ENCODE measurements around the gene CTNNBL1. TPM values are rescaled to one million over a fixed set of nuclear protein-coding genes. Genes with fewer than 3 reads are reported as not detected.

Gene CTNNBL1
- total and polyA plus RNA-seq, 2 donors (not counting 3 experiments of a cell fraction or from before 2014, with no cell fraction given) = 20.8 to 60.2 TPM

GRCh38 chr20:37676440-37676839 is 17.4 kb upstream of the CTNNBL1 start:
- H3K27me3 ChIP-seq (ENCODE audit: control insufficient read depth in 2 of 2, insufficient read depth in 2 of 2, low read length in 2 of 2) = peaks cover 3 to 10% of the 10 kb centered on the region in 2 experiments
- H3K79me2 ChIP-seq (ENCODE audit: control insufficient read depth, insufficient read depth, low read length) = no peaks in the 10 kb centered on the region
- dilution Hi-C loops (cut with MboI; ENCODE audit: extremely low pct_ligation_motif_present, low sequenced_read_pairs) = no loop called here
- H3K4me3 ChIP-seq (replicated peaks in 1 of 3; ENCODE audit: insufficient read depth in 1 of 3, low read depth in 1 of 3, low read length in 3 of 3) = no peak overlapping the region
- H4K20me1 ChIP-seq (replicated peaks; ENCODE audit: control insufficient read depth, extremely low read depth, insufficient read depth, low read length) = no peaks in the 10 kb centered on the region
- ChIA-PET POLR2A (no interaction called here), CTCF (no interaction called here)
- TF ChIP-seq EZH2 (IDR thresholded peaks at IDR 0.05; ENCODE audit: borderline replicate concordance, low read depth, low read length, severe bottlenecking) (no peak), GATA2 (IDR thresholded peaks at IDR 0.05; ENCODE audit: insufficient read depth, insufficient read length, low read depth, low read length) (no peak), POLR2A (IDR thresholded peaks at IDR 0.05; ENCODE audit: low read depth, low read length) (no peak), POLR2AphosphoS5 (IDR thresholded peaks at IDR 0.05; ENCODE audit: insufficient read depth, low read depth, low read length) (no peak)
- H3K27ac ChIP-seq (ENCODE audit: insufficient read depth, low read depth, low read length) = no peak overlapping the region
- H3K36me3 ChIP-seq (ENCODE audit: control insufficient read depth in 2 of 2, extremely low read depth in 1 of 2, insufficient read depth in 2 of 2, low read length in 2 of 2) = no peaks in the 10 kb centered on the region
- H3K9me1 ChIP-seq (replicated peaks; ENCODE audit: control insufficient read depth, extremely low read depth, insufficient read depth, low read length) = no peaks in the 10 kb centered on the region
- H2AFZ ChIP-seq (ENCODE audit: low read depth, low read length) = no peak overlapping the region
- no peak for FAIRE-seq
- no peak overlapping the region for H3K9ac ChIP-seq (replicated peaks; ENCODE audit: extremely low read depth, insufficient read depth, low read length)
- no peak overlapping the region for H3K4me2 ChIP-seq (ENCODE audit: insufficient read depth, low read length)
- H3K4me1 ChIP-seq (ENCODE audit: control insufficient read depth, extremely low read depth, insufficient read depth, low read length) = no peaks in the 10 kb centered on the region
- H3K9me3 ChIP-seq (replicated peaks; ENCODE audit: control insufficient read depth, insufficient read depth, low read length) = no peaks in the 10 kb centered on the region
- intact Hi-C loops (cut with micrococcal nuclease) = no loop called here
- BruUV-seq (replicated peaks) = no TSS peak
- DNase-seq (ENCODE audit: low read depth, low spot score) = no peak

GRCh38 chr20:37677969-37678861 is 15.6 kb upstream of the CTNNBL1 start:
- Histone ChIP-seq H3K9me3 (replicated peaks; ENCODE audit: control insufficient read depth, insufficient read depth, low read length) (no peaks in the 10 kb centered on the region), H3K27me3 (ENCODE audit: control insufficient read depth in 2 of 2, insufficient read depth in 2 of 2, low read length in 2 of 2) (peaks cover 3 to 4% of the 10 kb centered on the region in 2 experiments), H3K9ac (replicated peaks; ENCODE audit: extremely low read depth, insufficient read depth, low read length) (no peak overlapping the region), H3K4me1 (ENCODE audit: control insufficient read depth, extremely low read depth, insufficient read depth, low read length) (no peaks in the 10 kb centered on the region), H3K36me3 (ENCODE audit: control insufficient read depth in 2 of 2, extremely low read depth in 1 of 2, insufficient read depth in 2 of 2, low read length in 2 of 2) (no peaks in the 10 kb centered on the region), H2AFZ (ENCODE audit: low read depth, low read length) (no peak overlapping the region), H3K79me2 (ENCODE audit: control insufficient read depth, insufficient read depth, low read length) (no peaks in the 10 kb centered on the region), H3K27ac (ENCODE audit: insufficient read depth, low read depth, low read length) (no peak overlapping the region), H3K4me2 (ENCODE audit: insufficient read depth, low read length) (no peak overlapping the region), H4K20me1 (replicated peaks; ENCODE audit: control insufficient read depth, extremely low read depth, insufficient read depth, low read length) (no peaks in the 10 kb centered on the region), H3K4me3 (replicated peaks in 1 of 3; ENCODE audit: insufficient read depth in 1 of 3, low read depth in 1 of 3, low read length in 3 of 3) (no peak overlapping the region), H3K9me1 (replicated peaks; ENCODE audit: control insufficient read depth, extremely low read depth, insufficient read depth, low read length) (no peaks in the 10 kb centered on the region)
- BruUV-seq (replicated peaks) = no TSS peak
- no peak for DNase-seq (ENCODE audit: low read depth, low spot score)
- intact Hi-C loops (cut with micrococcal nuclease) = no loop called here
- TF ChIP-seq JUN (IDR thresholded peaks at IDR 0.05; ENCODE audit: borderline replicate concordance, insufficient read depth, insufficient read length, low read depth) (no peak), MYC (IDR thresholded peaks at IDR 0.05; ENCODE audit: low read depth, low read length) (no peak), POLR2AphosphoS5 (IDR thresholded peaks at IDR 0.05; ENCODE audit: insufficient read depth, low read depth, low read length) (no peak), POLR2A (IDR thresholded peaks at IDR 0.05; ENCODE audit: low read depth, low read length) (no peak), CTCF (IDR thresholded peaks at IDR 0.05; ENCODE audit: extremely low read depth in 1 of 2, insufficient read depth in 1 of 2, low read depth in 1 of 2, low read length in 2 of 2) (no peak), EZH2 (IDR thresholded peaks at IDR 0.05; ENCODE audit: borderline replicate concordance, low read depth, low read length, severe bottlenecking) (no peak), GATA2 (IDR thresholded peaks at IDR 0.05; ENCODE audit: insufficient read depth, insufficient read length, low read depth, low read length) (no peak), MAX (IDR thresholded peaks at IDR 0.05; ENCODE audit: insufficient read depth, insufficient read length) (no peak), FOS (IDR thresholded peaks at IDR 0.05; ENCODE audit: borderline replicate concordance, insufficient read depth, low read length) (no peak)
- POLR2A ChIA-PET = no interaction called here
- CTCF ChIA-PET = no interaction called here
- no peak for FAIRE-seq
- dilution Hi-C loops (cut with MboI; ENCODE audit: extremely low pct_ligation_motif_present, low sequenced_read_pairs) = no loop called here
